NCI-H2081 (cell line): ENCODE results near the gene B4GALNT2.
"Not testable (repeated sequence)": the region's sequence is repeated elsewhere in the genome, so short reads cannot be mapped to it uniquely, and the experiment has no call there.

ENCODE experiments used
- DNase-seq, 2 experiments: peaks; one replicate each; lab custom pipeline; 2025; lab: John Stamatoyannopoulos, UW

B4GALNT2 gene

GRCh38 chr17:49121696-49122292 is 10.8 kb upstream of the B4GALNT2 start:
- DNase-seq, result no peak

- no peak for DNase-seq
These were observed 10.0 kb upstream of the B4GALNT2 start for GRCh38 chr17:49122566-49122965.

GRCh38 chr17:49123061-49123460 is 9.5 kb upstream of the B4GALNT2 start:
- no peak for DNase-seq

DNA sequence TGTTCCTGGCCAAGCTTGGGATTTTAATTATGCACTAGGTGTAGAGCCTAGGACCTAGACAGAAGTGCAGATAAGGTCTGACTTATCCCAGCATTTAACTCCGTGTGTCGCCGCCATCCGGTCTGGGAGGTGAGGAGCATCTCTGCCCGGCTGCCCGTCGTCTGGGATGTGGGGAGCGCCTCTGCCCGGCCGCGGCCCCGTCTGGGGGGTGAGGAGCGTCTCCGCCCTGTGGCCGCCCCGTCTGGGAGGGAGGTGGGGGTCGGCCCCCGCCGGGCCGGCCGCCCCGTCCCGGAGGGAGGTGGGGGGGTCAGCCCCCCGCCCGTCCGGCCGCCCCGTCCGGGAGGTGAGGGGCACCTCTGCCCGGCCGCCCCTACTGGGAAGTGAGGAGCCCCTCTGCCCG is 7.1 kb upstream of the B4GALNT2 start:
- no peak for DNase-seq

DNA sequence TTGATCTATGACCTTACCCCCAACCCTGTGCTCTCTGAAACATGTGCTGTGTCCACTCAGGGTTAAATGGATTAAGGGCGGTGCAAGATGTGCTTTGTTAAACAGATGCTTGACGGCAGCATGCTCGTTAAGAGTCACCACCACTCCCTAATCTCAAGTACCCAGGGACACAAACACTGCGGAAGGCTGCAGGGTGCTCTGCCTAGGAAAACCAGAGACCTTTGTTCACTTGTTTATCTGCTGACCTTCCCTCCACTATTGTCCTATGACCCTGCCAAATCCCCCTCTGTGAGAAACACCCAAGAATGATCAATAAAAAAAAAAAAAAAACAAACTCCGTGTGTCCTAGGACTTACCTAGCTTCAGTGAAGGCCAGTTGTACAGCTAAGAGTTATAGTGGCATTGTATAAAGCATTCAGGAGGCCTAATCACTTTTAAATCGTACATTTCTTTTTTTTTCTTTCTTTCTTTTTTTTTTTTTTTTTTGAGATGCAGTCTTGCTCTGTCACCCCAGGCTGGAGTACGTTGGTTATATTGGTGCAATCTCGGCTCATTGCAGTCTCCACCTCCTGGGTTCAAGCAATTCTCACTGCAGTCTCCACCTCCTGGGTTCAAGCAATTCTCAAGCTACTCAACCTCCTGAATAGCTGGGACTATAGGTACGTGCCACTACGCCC is 6.2 kb upstream of the B4GALNT2 start:
- DNase-seq, result not testable (repeated sequence)

GRCh38 chr17:49129359-49129950 is 3.1 kb upstream of the B4GALNT2 start:
- DNase-seq, result not testable (repeated sequence)

GRCh38 chr17:49130891-49131290 is 1.7 kb upstream of the B4GALNT2 start:
- DNase-seq, result no peak

GRCh38 chr17:49132317-49132698 is 261 bp upstream of the B4GALNT2 start:
- DNase-seq, result no peak

DNA sequence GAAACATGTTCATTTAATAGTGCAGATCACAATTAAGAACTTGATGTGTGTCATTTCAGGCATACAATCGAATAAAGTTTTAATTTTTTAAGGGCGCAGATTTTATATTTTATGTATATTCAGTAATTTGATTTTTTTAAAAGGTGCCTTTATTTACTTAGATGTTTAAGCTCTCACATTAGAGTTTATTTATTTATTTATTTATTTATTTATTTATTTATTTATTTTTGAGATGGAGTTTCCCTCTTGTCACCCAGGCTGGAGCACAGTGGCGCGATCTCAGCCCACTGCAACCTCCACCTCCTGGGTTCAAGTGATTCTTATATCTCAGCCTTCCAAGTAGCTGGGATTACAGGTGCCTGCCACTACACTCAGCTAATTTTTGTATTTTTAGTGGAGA is 3.8 kb downstream of the B4GALNT2 start:
- DNase-seq, result no peak

- not testable (repeated sequence) for DNase-seq
These were observed 13.1 kb downstream of the B4GALNT2 start for GRCh38 chr17:49145654-49146053.

- DNase-seq, result no peak
These were observed 14.2 kb downstream of the B4GALNT2 start for GRCh38 chr17:49146620-49147306.

DNA sequence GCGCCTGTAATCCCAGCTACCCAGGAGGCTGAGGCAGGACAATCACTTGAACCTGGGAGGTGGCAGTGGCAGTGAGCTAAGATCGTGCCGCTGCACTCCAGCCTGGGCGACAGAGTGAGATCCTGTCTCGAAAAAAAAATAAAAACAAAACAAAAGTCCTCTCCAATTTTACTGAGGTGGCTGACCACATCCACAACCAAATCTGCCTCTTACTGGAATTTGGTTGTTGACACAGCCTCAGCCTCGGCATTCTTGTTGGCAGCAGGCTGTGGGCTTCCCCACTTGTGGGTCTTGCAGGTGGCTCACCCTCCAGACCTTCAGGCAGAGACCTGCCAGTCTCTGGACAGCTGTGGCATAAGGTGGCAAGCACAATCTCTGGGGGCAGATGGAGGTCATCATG is 15.6 kb downstream of the B4GALNT2 start:
- no peak for DNase-seq

DNA sequence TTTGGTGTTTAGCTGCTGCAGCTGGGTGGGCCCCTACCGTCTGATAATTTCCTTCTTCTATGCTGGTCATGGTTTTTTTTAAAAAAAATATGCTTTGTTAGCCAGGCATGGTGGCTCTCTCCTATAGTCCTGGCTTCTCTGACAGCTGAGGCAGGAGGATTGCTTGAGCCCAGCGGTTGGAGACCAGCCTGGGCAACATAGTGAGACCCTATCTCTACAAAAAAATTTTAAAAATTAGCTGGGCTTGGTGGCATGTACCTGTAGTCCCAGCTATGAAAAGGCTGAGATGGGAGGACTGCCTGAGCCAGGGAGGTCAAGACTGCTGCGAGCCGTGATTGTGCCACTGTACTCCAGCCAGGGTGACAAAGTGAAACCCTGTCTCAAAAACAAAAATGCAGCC is 19.4 kb downstream of the B4GALNT2 start:
- no peak for DNase-seq

DNA sequence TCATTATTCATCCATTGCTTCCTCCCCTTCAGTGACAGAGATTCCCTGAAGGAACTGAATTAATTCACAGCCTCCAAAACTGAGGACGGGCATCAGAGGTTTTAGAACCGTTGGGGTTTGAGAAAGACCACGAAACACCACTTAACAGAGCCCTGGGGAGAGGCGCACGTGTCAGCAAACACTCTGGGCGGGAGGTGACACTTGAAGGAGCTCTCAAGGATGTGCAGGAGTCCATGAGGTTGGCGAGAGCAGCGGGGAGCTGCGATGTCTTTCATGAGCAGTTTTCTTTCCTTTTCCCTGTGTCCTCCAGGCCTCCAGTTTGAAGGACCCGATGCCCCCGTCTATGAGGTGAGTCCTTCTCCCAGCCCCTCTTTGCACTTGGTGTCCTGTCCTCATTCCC is 23.7 kb downstream of the B4GALNT2 start:
- DNase-seq, result no peak

- DNase-seq, result no peak
These were observed 25.2 kb downstream of the B4GALNT2 start for GRCh38 chr17:49157784-49158183.

DNA sequence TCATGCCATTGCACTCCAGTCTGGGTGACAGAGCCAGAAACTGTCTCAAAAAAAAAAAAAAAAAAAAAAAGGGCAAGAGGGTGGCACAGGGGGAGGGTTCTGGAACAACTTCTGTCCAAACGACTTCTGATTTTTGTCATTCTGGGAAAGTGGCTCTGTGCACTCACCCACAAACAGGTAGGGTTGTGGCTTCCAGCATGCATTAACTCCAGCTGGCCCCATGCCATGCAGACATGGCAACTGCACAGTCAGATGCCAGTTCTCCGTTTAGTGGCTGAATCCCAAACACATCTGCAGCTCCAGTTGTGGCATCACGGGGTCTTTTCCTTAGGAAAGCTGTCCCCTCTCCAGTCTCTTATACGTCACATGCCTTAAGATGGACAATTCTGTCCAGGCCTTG is 30.3 kb downstream of the B4GALNT2 start:
- no peak for DNase-seq

- no peak for DNase-seq
These were observed 32.6 kb downstream of the B4GALNT2 start for GRCh38 chr17:49165143-49165542.

GRCh38 chr17:49168706-49169105 is 36.1 kb downstream of the B4GALNT2 start:
- no peak for DNase-seq

DNA sequence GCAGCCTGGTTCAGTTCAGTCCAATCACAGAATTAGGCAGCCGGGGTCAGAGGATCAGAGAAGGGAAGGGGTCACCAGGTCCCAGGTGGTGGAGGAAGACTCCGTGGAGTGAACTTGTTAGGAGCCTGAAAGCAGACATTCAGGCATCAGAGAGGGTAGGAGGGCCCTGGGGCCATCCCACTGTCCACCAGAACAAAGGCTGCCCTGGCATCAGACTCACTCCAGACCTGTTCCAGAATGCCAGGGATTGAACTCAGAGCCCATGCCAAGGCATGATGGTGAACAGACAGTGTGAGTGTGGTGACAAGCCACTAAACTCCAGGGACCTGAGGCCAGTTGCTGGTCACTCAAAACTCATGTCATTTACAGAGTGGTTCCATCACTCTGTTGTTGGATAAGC is 37.6 kb downstream of the B4GALNT2 start:
- DNase-seq, result no peak

GRCh38 chr17:49170711-49171110 is 38.1 kb downstream of the B4GALNT2 start:
- not testable (repeated sequence) for DNase-seq

DNA sequence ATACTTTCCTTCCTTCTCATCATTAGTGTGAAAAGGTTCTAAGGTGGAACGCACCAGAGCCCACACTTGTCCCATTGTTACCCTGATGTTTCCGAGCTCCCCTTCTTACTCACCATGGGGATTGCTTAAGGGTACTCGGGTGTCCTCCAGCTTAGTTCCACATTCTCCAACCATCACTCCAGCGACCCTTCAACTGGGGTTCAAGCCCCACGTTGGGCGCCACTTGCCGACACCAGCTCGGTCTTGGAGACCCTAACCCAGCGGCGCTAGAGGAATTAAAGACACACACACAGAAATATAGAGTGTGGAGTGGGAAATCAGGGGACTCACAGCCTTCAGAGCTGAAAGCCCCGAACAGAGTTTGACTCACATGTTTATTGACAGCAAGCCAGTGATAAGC is 43.4 kb downstream of the B4GALNT2 start:
- DNase-seq, result not testable (repeated sequence)

- DNase-seq, result peak; percentile 52 to 54
These were observed 47.7 kb downstream of the B4GALNT2 start for GRCh38 chr17:49180303-49180702.
